Activated naive CD8-positive, alpha-beta T cell treated with anti-CD3 and anti-CD28 coated beads, Interleukin-2, amount 50 U/mL, for 16 hours (primary cell): ENCODE measurements around the gene GNAO1.

Source experiments
- DNase-seq: peaks from one replicate; pipeline ENCODE4 v3.0.0-alpha.2; 2020; ENCODE audit warnings: low read depth, low spot score

Gene GNAO1

GRCh38 chr16:56289416-56289815 lies 98.1 kb downstream of the GNAO1 start:
- no peak for DNase-seq

GRCh38 chr16:56289862-56290261 lies 98.6 kb downstream of the GNAO1 start:
- DNase-seq = no peak

- DNase-seq = no peak
Measured at GRCh38 chr16:56294014-56294413, 102.7 kb downstream of the GNAO1 start.

GRCh38 chr16:56294579-56294978 lies 103.3 kb downstream of the GNAO1 start:
- DNase-seq = no peak

- no peak for DNase-seq
Measured at GRCh38 chr16:56295059-56295665, 103.9 kb downstream of the GNAO1 start.

GRCh38 chr16:56295739-56296527 lies 104.6 kb downstream of the GNAO1 start:
- no peak for DNase-seq

GRCh38 chr16:56297684-56298083 lies 106.4 kb downstream of the GNAO1 start:
- no peak for DNase-seq

GRCh38 chr16:56298116-56298515 lies 106.8 kb downstream of the GNAO1 start:
- no peak for DNase-seq

- DNase-seq = no peak
Measured at GRCh38 chr16:56298948-56299596, 107.8 kb downstream of the GNAO1 start.

GRCh38 chr16:56300242-56300623 lies 108.9 kb downstream of the GNAO1 start:
- DNase-seq = no peak

- no peak for DNase-seq
Measured at GRCh38 chr16:56300891-56301850, 109.9 kb downstream of the GNAO1 start.

GRCh38 chr16:56302506-56302905 lies 111.2 kb downstream of the GNAO1 start:
- no peak for DNase-seq

- no peak for DNase-seq
Measured at GRCh38 chr16:56303066-56303715, 111.9 kb downstream of the GNAO1 start.

- no peak for DNase-seq
Measured at GRCh38 chr16:56303880-56304279, 112.6 kb downstream of the GNAO1 start.

GRCh38 chr16:56305956-56306565 lies 114.8 kb downstream of the GNAO1 start:
- no peak for DNase-seq

- DNase-seq = no peak
Measured at GRCh38 chr16:56306690-56307533, 115.6 kb downstream of the GNAO1 start.

- no peak for DNase-seq
Measured at GRCh38 chr16:56307534-56307873, 116.2 kb downstream of the GNAO1 start.

GRCh38 chr16:56309008-56309407 lies 117.7 kb downstream of the GNAO1 start:
- DNase-seq = no peak

GRCh38 chr16:56310690-56311089 lies 119.4 kb downstream of the GNAO1 start:
- no peak for DNase-seq
